AG09319 (cell line): ENCODE measurements around the gene AMBP.
A peak's percentile ranks its signal among the peaks of the same experiment; 100 is the strongest.

Experiments used
- DNase-seq: peaks from one replicate; pipeline ENCODE4 v3.0.0-alpha.2; 2010; ENCODE audit warnings: low read depth; ENCODE audit errors: extremely low read depth
- CTCF ChIP-seq: IDR thresholded peaks from 2 replicates; pipeline ENCODE4 v1.5.1; 2011; ENCODE audit warnings: low read depth, mild to moderate bottlenecking, inconsistent platforms, low read length, moderate library complexity

Gene AMBP

GRCh38 chr9:114076237-114077161 is 1.6 kb downstream of the AMBP start:
- DNase-seq: no peak
- TF ChIP-seq CTCF: no peak

GRCh38 chr9:114075602-114076001 is 2.5 kb downstream of the AMBP start:
- TF ChIP-seq CTCF: no peak
- no peak for DNase-seq

DNA sequence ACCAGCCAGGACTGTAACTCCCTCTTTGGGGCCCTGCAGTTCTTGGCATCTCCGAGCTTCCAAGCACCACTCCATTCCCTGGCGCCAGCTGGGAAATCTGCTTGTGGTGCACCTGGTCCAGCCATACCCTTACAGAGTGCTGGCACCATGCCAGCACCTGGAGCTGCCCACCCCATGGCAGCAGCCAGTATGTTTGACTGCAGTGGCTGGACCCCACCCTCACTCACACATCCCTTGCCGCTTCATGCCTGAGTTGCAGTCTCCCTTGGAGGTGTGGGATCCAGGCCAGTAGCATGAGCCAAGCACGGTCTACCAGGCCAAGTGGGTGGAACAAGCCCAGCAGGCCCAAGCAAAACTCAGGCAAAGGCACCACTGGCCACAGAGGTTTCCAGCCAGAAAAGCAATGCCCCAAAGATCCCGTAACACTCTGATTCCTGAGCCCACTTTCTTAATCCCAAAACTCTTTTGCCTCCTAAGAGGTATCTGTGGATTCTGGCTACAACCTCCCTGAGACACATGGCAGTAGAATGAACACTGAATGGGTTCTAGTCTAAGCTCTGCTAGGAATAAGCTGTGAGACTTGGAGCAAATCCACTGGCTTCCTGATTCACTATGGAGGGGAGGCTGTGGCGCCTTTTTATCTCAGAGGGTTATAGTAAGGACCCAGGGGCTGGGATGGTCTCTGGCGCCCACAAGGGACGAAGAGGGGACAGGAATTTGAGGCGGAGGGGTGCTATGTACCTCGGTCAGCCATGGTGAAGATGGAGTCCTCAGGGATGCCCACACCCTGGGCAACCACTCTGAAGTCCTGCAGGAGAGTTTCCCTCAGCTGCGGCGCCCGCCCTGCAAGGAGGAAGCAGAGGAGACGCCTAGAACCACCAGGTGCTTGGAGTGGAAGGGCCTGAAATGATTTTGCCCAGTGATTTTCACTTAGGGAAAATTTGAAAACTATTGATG is 5.6 kb downstream of the AMBP start:
- no peak for TF ChIP-seq CTCF
- DNase-seq: peak; percentile 15

DNA sequence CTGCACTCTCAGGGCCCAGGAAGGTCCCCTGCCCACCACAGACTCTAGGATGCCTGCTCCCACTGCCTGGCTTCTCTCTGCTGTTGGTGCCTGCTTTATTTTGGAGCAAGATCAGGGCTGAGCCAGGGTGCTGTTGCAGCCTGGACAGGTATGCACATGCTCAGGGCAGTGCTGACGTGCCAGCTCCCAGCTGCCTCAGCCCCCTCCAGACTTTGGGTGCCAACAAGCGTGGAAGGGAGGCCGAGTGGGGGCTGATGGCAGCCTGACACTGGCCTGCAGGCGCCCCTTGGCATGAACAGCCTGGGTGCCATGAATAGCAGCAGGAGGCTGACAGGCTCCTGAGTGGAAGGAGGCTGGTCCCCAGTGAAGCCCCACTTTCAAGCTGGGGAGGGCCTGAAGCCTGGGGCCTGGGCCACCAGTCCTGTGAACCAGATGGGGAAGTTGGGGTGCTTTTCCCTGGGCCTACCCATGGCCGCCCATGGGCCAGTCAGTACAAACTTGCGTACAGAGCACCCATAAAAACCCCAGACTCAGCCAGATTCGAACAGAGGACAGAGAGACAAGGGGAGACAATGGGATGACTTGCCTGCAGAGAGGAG is 6.8 kb downstream of the AMBP start:
- TF ChIP-seq CTCF: no peak
- DNase-seq: no peak

DNA sequence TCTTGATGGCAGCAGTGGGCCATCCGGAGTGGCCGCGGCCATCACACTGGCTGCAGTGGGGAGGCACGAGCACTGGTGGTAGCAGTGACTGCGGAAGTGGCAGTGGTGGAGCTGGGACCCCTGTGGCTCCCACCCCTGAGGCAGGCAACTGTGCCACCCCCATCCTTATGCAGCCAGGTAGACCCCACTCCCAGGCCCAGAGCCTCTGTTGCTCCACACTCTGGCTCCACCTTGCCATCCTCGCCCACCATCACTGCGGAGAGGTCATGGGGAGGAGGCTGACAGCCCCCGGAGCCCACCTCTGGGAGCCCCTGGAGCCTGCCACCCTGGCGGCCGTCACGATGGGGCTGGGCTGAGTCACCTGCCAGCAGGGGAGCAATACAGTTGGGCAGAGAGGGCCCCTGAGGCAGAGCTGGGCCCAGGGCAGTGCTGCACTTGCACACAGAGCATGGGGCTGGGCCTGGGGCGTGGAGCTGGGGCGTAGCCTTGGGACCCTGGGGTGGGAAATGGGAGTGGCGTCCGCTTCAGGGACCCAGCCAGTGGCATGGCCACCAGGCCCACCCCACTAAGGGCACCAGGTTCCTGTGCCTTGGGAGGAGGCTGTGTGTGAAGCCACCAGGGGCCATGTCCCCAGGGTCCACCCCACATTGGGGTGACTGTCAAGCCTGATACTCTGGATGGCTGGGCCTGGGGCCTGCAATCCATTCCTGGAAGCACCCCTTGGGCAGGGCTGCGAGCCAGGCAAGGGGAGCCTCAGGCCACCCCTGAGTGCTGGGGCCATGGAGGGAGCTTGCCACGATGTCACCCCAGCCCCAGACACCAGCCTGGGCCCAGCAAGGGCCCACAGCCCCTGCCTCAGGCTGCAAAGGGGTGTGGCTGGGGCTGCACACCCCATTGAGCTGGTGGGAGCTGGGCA is 7.7 kb downstream of the AMBP start:
- no peak for TF ChIP-seq CTCF
- no peak for DNase-seq

DNA sequence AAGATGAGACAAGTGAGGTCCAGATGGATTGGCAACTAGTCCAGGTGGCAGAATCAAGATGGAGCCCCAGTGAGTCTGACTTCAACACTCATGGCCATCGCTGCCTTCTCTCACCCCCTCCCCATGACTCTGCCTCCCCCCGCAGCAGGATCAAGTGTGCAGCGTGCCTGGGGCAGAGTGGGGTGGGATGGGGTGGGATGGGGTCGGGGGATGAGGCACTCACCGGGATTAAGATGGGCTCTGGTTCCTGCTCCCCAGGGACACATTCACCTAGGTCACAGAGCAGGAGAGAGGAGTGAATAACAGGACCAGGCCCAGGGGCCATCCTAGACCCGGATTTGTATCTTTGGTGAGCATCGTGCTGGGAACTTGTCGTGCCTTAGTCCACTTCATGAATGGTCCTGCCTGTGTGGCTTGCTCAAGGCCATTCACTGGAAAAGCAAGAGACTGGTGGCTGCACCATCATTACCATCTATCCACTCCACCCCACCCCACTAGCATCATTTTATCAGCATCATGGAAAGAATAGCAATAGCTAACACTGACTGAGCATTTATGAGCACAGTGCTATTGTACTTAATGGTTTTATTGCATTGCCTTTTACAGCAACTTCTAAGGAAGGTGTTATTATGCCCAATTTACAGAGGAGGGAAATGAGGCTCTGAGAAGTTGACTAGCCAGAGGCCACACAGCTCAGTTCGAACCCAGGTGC is 8.5 kb downstream of the AMBP start:
- no peak for TF ChIP-seq CTCF
- no peak for DNase-seq
